ENCODE results near the gene ELF3.
"Not testable (repeated sequence)": the region's sequence is repeated elsewhere in the genome, so short reads cannot be mapped to it uniquely, and the experiment has no call there.

ELF3 gene

DNA sequence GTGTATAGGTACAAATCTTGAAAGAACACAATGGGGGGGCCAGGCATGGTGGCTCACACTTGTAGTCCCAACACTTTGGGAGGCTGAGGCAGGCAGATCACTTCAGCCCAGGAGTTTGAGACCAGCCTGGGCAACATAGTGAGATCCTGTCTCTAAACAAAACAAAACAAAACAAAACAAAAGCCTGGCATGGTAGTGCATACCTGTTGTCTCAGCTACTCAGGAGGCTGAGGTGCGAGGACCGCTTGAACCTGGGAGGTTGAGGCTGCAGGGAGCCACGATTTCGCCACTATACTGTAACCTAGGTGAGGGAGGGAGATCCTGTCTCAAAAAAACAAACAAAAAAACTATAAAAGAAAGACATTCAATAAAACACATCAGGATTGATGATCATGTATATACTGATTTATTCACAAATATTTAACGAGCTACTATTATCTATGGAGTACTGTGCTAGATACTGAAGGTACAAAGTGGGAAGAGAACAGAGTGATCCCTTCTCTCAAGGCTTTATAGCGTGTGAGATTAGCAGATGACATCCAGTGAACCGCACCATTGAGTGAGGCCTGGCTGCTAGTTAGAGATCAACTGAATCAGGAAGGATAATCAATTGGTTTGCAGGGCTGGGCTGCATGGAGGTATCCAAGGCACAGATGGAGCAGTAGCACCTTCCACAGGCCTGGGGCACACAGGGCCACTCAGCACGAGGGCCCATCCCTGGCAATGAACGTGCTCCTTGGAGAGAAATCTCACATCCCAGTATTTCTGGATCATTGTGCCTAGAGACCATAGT lies 26.4 kb downstream of the ELF3 start:
- DNase-seq (ENCODE audit: low spot score), result no peak

DNA sequence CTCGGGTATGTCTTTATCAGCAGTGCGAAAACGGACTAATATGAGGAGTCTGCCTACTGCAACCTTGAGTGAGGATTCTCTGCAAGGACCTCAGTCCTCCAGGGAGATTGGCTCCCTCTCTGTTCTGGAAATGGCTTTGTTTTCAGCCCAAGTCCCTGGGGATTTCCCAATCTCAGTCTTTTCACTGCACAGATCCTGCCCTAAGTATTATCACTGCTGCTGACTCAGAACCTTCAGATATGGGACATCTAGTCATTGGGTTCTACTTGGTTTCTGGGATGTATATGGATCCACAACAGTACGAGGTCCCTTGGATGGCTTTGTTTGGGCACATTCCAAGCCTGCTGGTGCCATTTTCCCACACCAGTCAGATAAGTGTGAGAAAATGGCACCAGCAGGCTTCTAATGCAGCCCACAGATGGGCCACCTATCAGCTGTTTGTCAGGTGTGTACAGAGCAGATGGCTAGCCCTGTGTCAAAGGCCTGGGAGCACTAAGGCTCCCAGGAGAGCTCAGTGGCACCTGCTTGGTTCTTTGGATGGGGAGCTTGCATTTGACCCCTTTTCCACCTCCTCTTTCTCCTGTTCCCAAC lies 27.4 kb downstream of the ELF3 start:
- no peak for DNase-seq (ENCODE audit: low spot score)

DNA sequence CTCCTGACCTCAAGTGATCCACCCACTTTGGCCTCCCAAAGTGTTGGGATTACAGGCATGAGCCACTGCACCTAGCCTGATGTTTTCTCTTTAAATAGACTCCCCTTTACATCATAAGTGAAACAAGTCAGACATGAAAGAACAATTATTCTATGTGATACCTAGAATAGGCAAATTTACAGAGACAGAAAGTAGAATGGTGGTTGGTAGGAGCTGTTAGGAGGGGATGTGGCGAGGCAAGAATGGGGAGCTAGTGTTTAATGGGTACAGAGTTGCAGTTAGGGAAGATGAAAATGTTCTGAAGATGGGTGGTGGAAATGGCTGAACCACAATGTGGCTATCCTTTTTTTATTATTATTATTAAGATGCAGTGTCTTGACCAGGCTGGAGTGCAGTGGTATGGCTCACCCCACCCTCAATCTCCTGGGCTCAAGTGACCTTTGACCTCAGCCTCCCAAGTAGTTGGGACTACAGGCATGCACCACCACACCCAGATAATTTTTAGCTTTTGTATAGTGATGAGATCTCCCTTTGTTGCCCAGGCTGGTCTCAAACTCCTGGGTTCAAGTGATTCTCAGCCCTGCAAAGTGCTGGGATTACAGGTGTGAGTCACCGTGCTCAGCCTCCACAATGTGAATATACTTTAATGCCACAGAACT lies 28.4 kb downstream of the ELF3 start:
- no peak for DNase-seq (ENCODE audit: low spot score)

DNA sequence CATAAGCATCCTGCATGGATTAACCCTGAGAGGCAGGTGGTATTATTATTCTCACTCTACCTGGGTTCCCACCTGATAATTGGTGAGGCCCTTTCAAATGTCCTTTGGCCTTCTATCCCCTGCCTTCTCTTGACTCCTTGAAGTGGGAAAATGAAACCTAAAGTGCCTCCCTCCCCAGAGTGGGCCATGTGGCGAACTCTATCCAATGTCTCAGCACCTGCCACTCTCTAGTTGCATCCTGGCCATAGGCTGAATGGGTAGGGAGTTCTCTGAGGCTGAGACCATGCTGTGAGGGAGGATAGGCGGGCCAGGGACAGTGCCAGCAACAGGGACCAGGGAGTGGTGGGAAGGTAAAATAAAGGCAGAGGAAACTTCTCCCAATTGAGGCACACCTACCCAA lies 35.3 kb downstream of the ELF3 start:
- DNase-seq (ENCODE audit: low spot score), result no peak

DNA sequence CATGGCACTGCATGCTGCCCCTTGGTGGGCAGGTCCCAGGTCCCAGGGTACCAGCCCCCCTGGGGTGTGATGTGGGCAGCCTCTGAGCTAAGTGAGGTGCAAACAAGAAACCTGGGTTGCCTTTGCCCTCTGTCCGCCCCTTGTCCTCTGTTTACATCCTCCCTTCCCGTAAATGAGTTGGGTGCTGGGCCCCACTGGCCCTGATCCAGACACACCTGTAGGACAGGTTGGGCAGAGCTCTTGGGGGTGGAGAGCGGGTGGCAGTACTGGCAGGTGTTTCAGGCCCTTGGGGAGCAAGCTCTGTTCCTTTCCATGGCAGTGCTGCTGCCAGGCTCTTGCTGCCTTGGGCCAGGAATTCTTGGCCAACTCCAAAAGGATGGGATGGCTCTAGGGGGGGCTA lies 35.8 kb downstream of the ELF3 start:
- no peak for DNase-seq (ENCODE audit: low spot score)

- no peak for DNase-seq (ENCODE audit: low spot score)
These were observed 36.6 kb downstream of the ELF3 start for GRCh38 chr1:202046748-202047708.

DNA sequence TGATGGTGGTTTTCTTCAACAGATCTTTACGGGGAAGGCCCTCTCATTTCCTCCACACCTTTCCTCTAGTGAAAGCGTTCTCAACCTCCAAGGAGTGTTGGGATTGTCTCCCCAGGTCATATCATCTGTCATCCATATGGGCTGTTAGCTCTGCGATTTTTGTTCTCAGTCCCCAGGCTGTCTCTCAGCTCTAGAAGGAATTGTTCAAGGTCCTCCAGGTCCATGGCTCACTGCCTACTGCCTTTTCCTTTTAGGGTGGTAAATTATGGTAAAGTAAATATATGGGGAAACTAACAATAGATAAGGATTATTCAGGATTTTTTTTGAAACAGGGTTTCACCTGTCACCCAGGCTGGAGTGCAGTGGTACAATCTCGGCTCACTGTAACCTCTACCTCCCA lies 37.6 kb downstream of the ELF3 start:
- no peak for DNase-seq (ENCODE audit: low spot score)

DNA sequence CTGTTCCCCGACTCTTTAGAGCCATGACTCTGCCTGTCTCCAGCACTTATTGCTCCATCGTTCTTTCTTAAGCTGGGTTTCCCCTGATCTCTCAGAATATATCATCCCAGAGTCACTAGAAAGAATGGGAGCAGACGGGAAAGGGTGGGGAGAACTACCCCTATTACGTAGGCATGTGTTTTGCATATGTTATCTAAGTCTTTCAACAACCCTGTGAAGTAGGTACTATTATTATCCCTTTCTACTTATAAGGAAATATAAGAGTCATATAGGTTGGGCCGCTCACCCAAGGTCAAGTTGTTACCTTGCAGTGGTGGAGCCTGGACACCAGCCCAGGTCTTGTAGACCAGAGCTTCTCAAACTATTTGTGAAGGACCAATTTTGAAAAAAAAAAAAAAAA lies 38.7 kb downstream of the ELF3 start:
- no peak for DNase-seq (ENCODE audit: low spot score)

DNA sequence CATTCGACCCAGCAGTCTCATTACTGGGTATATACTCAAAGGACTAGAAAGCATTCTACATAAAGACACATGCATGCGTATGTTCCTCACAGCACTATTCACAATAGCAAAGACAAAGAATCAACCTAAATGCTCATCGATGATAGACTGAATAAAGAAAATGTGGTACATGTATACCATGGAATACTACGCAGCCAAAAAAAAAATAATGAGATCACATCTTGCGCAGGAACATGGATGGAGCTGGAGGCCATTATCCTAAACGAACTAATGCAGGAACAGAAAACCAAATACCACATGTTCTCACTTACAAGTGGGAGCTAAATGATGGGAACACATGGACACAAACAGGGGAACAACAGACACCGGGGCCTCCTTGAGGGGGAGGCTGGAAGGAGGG lies 43.7 kb downstream of the ELF3 start:
- DNase-seq (ENCODE audit: low spot score), result no peak

DNA sequence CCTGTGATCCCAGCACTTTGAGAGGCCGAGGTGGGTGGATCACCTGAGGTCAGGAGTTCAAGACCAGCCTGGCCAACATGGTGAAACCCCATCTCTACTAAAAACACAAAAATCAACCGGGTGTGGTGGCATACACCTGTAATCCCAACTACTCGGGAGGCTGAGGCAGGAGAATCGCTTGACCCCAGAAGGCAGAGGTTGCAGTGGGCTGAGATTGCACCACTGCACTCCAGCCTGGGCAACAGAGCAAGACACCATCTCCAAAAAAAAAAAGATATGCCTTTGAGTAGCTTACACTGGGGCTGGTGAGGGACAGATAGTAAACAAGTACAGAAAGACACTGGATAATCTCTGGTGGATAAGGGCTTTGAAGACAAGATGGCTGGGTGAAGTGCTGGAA lies 44.3 kb downstream of the ELF3 start:
- DNase-seq (ENCODE audit: low spot score), result not testable (repeated sequence)

- no peak for DNase-seq (ENCODE audit: low spot score)
These were observed 46.4 kb downstream of the ELF3 start for GRCh38 chr1:202056644-202057334.

DNA sequence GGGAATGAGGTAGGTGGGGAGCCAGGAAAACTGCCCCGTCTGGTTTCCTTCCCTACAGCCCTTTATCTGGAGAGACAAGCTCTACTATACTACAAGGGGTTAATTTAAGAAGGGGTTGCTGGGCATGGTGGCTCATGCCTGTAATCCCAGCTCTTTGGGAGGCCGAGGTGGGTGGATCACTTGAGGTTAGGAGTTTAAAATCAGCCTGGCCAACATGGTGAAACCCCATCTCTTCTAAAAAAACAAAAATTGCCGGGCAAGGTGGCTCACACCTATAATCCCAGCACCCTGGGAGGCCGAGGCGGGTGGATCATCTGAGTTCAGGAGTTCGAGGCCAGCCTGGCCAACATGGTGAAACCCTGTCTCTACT lies 46.9 kb downstream of the ELF3 start:
- DNase-seq (ENCODE audit: low spot score), result not testable (repeated sequence)

DNA sequence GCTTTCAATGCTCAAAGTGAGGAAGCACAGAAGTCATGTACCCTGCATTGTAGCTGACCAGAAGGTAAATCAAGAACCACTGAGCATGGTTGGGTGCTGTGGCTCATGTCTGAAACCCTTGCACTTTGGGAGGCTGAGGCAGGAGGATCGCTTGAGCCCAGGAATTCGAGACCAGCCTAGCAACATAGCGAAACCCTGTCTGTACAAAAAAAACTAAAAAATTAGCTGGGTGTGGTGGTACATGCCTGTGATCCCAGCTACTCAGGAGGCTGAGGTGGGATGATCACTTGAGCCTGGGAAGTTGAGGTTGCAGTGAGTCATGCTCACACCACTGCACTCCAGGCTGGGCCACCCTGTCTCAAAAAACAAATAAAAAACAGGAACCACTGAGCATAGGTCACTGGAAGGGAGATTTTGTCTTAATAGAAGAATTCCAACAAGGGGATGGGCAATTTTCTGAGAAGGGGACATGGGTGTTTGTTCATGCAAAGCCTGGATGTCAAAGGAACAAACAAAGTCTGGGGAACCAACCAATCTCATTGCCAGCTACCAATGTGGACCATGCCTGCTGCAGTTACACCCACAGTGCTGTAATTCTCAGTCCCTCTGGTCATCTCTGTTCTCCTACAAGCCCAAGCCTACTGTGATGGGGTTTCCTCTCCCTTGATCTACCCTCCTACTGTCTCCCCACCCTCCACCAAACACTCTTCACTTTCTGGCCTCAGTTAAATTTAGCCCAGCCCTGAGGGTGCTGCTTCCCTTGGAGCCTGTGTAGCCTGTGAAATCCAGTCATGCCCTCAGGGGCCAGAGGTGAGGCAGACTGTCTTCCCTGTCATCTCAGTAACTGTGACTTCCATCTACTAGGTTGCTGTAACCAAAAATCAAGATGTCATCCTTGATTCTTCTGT lies 47.9 kb downstream of the ELF3 start:
- DNase-seq (ENCODE audit: low spot score), result no peak

GRCh38 chr1:202061055-202061454 lies 50.7 kb downstream of the ELF3 start:
- DNase-seq (ENCODE audit: low spot score), result no peak

GRCh38 chr1:202061787-202062186 lies 51.4 kb downstream of the ELF3 start:
- not testable (repeated sequence) for DNase-seq (ENCODE audit: low spot score)

DNA sequence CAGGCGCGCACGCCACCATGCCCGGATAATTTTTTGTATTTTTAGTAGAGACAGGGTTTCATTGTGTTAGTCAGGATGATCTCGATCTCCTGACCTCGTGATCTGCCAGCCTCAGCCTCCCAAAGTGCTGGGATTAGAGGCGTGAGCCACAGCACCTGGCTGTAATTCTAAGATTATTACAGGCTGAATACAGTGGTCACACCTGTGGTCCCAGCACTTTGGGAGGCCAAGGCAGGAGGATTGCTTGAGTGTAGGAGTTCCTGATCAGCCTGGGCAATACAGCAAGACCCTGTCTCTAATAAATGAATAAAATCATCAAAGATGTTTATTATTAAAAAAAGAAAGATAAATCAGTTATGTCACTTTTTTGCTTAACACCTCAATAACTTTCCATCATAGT lies 52.2 kb downstream of the ELF3 start:
- DNase-seq (ENCODE audit: low spot score), result not testable (repeated sequence)

DNA sequence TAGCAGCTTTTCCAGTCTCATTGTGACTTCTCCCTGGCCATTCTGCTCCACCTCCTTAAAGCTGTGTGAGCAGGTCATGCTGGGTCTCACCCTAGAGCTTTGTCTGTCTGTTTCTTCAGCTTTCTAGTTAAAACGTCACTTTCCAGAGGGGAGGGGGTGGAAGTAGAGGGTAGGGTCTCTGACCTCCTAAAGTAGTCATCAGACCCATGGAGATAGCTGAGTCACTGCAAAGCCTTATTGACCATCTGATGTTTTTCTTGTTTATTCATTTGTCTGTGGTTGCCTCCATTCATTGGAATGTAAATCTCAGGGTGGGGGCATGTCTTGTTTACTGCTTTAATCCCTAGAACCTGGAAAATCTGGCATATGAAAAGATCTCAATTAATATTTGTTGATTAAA lies 52.7 kb downstream of the ELF3 start:
- DNase-seq (ENCODE audit: low spot score), result no peak

DNA sequence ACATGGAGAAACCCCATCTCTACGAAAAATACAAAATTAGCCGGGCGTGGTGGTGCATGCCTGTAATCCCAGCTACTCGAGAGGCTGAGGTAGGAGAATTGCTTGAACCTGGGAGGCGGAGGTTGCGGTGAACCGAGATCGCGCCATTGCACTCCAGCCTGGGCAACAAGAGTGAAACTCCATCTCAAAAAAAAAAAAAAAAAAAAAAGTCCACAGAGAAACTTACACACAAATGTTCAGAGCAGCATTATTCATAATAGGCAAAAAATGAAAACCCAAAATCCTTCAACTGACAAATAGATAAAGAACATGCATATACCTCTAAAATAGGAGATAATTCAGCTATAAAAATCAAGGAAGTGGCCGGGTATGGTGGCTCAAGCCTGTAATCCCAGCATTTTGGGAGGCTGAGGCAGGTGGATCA lies 54.5 kb downstream of the ELF3 start:
- DNase-seq (ENCODE audit: low spot score), result not testable (repeated sequence)
